Activated gamma-delta T cell treated with Interleukin-2 at 50 U/mL for 16 hours (primary cell): ENCODE measurements around the gene SLC16A8.
"Not testable (repeated sequence)": the region's sequence is repeated elsewhere in the genome, so short reads cannot be mapped to it uniquely, and the experiment has no call there.

ENCODE experiments used
- DNase-seq: peaks from one replicate; pipeline ENCODE4 v3.0.0-alpha.2; 2020

The SLC16A8 gene

GRCh38 chr22:38085501-38085900 lies 1.5 kb upstream of the SLC16A8 start:
- no peak for DNase-seq

DNA sequence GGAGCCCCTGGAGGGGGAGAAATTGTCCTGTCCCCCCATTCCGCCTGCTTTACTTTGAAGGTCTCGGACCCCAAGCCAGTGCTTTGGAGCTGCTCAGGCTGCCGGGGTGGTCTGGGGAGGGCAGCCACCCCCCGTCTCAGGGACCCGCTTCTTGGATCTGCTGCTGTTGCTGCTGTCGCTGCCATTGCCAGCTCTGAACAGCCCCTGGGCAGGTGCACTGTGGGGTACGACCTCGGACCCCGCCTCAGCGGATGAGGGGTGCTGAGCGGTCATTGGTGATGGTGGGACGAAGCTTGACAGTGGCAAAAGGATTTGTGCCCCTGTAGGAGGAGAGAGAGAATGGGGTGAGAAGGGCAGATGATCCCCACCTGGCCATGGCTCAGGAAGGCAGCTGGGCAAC lies 1.1 kb upstream of the SLC16A8 start:
- DNase-seq = no peak

- no peak for DNase-seq
These were observed 836 bp downstream of the SLC16A8 start for GRCh38 chr22:38082986-38083710.

- DNase-seq = no peak
These were observed 1.8 kb downstream of the SLC16A8 start for GRCh38 chr22:38081941-38082828.

DNA sequence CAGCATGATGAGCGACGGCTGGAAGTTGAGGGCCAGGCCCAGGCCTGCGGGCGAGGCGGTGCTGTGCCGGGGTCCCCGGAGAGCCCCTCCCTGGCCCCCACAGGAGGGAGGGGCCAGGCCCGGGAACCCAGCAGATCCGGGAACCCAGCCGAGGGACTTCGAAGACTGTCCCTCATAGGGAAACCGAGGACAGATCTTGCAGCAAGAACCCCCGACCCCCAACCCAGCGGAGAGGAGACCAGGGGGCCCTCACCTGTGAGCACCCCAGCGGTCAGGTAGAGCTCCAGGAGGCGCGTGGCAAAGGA lies 2.4 kb downstream of the SLC16A8 start:
- no peak for DNase-seq

DNA sequence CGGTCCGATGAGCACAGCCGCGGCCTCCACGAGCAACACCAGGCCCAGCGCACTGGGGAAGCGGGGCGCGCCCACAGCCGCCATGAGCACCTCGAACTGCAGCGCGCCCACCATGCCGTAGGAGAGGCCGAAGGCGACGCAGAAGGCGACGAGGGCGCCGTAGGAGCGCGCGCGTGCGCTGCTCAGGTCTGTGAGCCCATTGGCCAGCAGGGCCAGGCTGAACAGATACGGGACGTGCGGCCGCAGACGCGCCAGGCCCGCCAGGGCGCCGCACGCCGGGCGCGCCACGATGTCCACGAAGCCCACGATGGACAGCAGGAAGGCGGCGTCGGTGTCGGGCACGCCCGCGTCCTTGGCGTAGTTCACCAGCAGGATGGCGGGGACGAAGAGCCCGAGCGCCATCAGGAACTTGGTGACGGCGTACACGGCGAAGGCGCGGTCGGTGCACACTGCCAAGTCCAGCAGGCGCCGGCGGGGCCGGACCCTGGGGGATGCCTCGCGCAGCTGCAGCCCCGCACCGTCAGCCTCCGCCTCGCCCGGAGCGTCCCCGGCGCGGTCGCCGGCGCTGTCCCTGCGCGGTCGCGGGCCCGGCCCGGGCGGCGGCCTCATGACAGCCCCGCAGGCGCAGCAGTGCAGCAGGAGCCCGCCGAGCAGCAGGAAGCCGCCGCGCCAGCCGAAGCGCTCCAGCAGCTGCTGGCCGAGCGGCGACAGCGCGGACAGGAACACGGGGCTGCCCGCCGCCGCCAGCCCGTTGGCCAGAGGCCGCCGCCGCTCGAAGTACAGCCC lies 2.9 kb downstream of the SLC16A8 start:
- no peak for DNase-seq

GRCh38 chr22:38080474-38080849 lies 3.5 kb downstream of the SLC16A8 start:
- no peak for DNase-seq

GRCh38 chr22:38079804-38080203 lies 4.2 kb downstream of the SLC16A8 start:
- DNase-seq = no peak

GRCh38 chr22:38079208-38079607 lies 4.8 kb downstream of the SLC16A8 start:
- DNase-seq = not testable (repeated sequence)

GRCh38 chr22:38078046-38078840 lies 5.7 kb downstream of the SLC16A8 start:
- DNase-seq = no peak

GRCh38 chr22:38077595-38077994 lies 6.4 kb downstream of the SLC16A8 start:
- DNase-seq = no peak

DNA sequence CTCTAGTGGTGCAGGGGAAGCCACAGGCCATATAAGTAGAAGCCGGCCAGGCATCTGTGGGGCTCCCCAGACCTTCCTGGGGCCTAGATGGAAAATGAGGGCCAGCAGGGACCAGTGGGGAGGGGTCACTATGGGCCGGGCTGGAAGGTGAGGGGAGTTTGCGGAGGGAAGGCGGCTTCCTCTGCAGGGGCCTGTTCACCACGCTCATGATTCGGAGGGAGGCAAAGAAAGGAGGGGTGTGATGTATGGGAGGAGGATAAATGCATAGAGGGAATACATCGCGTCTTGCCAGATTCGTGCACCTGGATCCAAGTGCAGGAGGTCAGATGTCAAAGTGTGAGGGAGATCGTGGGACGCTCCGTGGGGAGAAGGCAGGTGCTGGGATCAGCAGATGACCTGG lies 6.9 kb downstream of the SLC16A8 start:
- DNase-seq = no peak

- no peak for DNase-seq
These were observed 8.0 kb downstream of the SLC16A8 start for GRCh38 chr22:38075961-38076360.

DNA sequence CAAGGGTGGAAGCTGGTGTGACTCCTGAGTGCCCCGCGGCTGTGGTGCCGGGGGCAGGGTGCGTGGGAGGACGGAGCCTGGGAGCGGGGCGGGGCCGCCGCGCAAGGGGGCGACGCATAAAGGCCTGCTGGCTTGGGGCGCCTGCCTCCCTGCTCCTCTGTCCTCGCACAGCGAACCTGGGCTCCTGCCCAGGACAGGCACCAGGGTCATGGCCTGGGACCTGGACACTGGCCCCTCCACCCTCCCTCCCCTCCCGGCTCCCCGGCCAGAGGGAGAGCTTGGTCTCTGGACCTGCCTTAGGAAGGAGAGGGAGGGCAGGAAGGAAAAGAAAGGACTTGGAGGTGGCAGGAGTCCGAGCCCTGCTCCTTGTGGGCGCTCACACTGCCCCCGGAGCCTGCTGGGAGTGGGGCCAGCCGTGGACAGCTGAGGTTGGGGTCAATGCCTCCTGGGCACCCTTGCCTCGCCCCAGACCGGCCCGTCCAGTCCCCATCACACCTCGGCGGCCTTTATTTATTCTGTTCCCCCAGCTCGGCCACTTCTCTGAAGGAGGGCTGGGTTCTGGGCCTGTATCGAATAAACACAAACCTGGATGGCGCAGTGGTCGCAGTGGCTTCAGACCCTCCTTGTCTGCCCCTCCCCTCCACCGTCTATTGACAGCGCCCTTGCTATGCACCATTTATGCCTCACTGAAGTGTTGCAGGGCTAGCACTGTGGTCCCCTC lies 8.7 kb downstream of the SLC16A8 start:
- no peak for DNase-seq

DNA sequence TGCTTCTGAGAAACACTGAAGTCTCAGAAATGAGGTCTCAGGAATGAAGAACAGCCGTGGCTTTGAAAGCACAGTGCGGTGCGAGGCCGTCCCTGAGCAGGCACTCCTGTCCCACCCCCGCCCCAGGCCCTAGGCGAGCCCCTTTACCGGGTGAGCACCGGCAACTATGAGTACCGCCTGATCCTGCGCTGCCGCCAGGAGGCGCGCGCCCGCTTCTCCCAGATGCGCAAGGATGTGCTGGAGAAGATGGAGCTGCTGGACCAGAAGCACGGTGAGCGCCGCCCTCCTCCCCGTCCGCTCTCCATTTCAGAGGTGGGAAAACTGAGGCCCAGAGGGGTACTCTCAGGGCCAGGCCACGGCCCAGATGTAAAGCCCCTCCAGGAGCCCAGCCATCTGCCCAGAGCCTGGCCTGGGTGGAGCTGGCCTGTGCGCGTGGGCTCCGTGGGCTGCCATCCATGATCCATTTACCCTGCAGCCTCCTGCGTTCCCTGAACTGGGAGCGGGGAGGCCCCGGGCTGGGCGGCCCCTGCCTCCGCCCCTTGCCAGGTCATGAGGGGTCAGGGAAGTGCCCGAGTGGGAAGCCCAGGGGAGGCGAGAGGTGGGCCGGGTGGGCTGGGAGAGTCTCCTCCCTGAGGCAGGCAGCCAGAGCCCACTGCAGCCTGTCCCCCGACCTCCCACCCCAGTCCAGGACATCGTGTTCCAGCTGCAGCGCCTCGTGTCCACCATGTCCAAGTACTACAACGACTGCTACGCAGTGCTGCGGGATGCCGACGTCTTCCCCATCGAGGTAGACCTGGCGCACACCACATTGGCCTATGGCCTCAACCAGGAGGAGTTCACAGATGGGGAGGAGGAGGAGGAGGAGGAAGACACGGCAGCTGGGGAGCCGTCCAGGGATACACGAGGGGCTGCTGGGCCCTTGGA lies 9.5 kb downstream of the SLC16A8 start:
- no peak for DNase-seq

DNA sequence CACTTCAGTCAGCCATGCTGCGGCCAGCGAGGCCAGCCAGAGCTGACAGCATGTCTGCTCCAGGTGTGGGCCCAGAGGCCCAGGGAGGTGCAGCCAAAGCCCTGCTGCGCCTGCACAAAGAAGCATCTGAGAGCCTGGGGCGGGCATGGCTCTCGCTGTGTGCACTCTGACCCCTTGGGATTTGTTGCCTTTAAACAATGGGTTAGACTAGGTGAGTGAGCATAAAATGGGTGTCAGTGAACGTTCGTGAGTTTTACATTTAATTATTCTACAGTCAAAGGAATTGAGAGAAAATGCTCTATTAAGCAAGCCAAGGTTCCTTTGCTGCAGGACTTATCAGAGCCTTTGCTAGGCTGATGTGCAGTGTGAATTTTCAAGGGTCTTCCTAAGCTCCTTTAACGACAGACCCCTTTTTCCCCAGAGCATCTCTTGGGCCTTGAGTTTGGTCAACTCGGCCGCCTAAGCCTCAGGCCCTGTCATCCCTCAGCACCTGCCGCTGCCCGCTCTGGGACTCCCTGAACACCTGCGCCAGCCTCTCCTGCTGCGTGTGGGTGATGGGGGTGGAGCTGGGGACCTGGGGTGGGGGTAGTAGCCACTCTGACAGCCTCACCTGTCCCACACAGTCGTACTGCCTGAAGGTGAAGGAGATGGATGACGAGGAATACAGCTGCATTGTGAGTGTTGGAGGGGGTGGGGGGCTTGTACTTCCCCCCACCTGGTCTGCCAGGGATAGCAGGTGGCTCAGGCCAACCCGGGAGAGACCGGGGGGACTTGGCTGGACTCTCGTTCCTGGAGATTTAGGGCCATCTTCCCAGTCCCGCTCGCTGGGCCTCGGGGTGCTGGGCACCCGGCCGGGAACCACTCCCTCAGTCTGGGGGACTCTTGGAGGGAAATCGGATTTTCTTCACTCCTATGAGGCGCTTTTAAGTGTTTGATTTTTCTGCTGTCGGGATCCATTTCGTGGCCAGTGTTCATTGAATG lies 10.5 kb downstream of the SLC16A8 start:
- no peak for DNase-seq

DNA sequence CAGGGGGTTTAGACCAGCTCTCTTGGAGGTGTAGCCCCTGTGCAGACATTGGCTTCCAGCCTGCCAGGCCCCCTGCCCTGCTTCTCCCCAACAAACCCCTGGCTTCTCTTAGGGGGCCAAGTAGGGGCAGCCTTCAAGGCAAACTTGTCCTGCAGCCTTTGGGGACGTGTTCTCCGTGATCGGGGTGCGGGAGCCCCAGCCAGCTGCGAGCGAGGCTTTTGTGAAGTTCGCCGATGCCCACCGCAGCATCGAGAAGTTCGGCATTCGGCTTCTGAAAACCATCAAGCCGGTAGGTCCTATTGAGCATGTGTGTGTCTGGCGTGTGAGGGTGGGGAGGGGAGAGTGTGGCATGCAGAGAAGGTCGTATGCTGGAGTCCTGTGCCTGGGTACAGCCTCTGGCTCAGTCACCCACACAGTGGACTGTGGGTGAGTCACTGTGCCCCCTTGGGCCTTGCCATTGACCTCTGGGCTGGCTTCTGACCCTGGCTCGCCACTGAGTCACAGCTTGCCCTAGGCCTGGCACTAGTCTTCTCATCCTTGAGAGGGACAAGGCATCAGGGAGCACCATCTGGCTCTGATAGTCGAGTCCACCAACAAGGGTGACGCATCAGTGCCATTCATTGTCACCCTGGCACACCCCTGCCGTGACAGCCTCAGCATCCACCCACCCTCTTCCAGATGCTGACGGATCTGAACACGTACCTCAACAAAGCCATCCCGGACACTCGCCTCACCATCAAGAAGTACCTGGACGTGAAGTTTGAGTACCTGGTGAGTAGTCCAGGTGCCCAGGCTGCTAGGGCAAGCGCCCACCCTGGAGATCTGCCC lies 11.4 kb downstream of the SLC16A8 start:
- no peak for DNase-seq

- DNase-seq = no peak
These were observed 12.3 kb downstream of the SLC16A8 start for GRCh38 chr22:38071421-38072321.
